HG02623 (cell line): Measurements from ENCODE around the gene GNG8.

Experiments used
- ATAC-seq: cut with Tn5 transposase; IDR thresholded peaks from one replicate; pipeline ENCODE4 v1.9.1; 2021; ENCODE audit warnings: moderate library complexity; ENCODE audit not compliant: unreplicated experiment

Gene GNG8

GRCh38 chr19:46603752-46604231 is 32.2 kb downstream of the GNG8 start:
- ATAC-seq, result no peak

GRCh38 chr19:46603195-46603637 is 32.8 kb downstream of the GNG8 start:
- ATAC-seq, result no peak

- ATAC-seq, result no peak
Observed at GRCh38 chr19:46602392-46603194, 33.4 kb downstream of the GNG8 start.

GRCh38 chr19:46601318-46602224 is 34.4 kb downstream of the GNG8 start, which contains the start of gene CALM3:
CALM3 (plus strand) TSS chr19:46601330; CDS start chr19:46601435, 105 bp downstream.
- ATAC-seq, result no peak

GRCh38 chr19:46600384-46601317 is 35.4 kb downstream of the GNG8 start:
- ATAC-seq, result peak; percentile 76

- no peak for ATAC-seq
Observed at GRCh38 chr19:46599716-46600373, 36.2 kb downstream of the GNG8 start.

- no peak for ATAC-seq
Observed at GRCh38 chr19:46598372-46598917, 37.6 kb downstream of the GNG8 start.

GRCh38 chr19:46596008-46596407 is 40.0 kb downstream of the GNG8 start:
- no peak for ATAC-seq

GRCh38 chr19:46591870-46592269 is 44.1 kb downstream of the GNG8 start:
- no peak for ATAC-seq

GRCh38 chr19:46591254-46591653 is 44.7 kb downstream of the GNG8 start:
- ATAC-seq, result no peak

GRCh38 chr19:46587861-46588260 is 48.1 kb downstream of the GNG8 start:
- no peak for ATAC-seq

GRCh38 chr19:46586294-46586693 is 49.7 kb downstream of the GNG8 start:
- no peak for ATAC-seq

GRCh38 chr19:46585539-46585938 is 50.5 kb downstream of the GNG8 start:
- ATAC-seq, result no peak
